C4-2B (cell line): ENCODE results near the gene ALDH1L1.

Source experiments
- H3K27ac ChIP-seq: fragments of 450-650 bp; 2 replicates; pipeline ENCODE4 v1.5.1; 2017
- ZFX ChIP-seq: fragments of 450-650 bp; IDR thresholded peaks from 2 replicates; pipeline ENCODE4 v1.6.1; 2017
- TF ChIP-seq, protein P1 (sequence below): fragments of 450-650 bp; conservative IDR thresholded peaks from 2 replicates; pipeline ENCODE4 v1.5.1; 2017; ENCODE audit warnings: mild to moderate bottlenecking

The ALDH1L1 gene

DNA sequence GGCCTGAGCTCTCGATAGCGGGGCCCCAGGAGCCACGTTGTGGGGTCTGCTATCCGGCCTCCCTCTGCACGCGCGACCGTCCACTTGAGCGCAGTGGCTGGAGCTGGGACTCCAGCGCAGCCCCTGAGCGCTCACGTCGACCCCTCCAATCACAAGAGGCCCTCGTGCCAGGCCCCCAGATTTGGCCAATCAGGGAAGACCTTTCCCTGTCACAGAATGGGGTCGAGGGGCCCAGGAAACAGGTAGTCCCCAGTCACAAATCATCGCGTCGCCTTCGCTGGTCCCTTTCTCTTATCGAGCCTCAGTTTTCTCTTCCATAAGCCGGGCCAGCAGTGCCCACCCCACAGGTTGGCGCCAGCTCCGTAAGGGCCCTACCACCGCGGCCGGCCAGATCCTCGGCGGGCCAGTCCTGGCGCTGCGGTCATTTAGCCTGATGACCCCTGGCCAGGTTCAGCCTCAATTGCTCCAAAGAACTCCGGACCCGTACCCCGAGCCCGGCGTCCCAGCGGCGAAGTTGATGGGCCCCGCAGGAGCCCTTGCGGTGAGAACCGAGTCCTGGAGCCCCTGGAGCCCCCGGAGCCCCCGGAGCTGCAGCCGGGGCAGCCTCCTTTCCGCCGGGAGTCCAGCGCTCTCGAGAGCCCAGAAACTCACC is 435 bp downstream of the ALDH1L1 start:
- TF ChIP-seq, protein P1, sequence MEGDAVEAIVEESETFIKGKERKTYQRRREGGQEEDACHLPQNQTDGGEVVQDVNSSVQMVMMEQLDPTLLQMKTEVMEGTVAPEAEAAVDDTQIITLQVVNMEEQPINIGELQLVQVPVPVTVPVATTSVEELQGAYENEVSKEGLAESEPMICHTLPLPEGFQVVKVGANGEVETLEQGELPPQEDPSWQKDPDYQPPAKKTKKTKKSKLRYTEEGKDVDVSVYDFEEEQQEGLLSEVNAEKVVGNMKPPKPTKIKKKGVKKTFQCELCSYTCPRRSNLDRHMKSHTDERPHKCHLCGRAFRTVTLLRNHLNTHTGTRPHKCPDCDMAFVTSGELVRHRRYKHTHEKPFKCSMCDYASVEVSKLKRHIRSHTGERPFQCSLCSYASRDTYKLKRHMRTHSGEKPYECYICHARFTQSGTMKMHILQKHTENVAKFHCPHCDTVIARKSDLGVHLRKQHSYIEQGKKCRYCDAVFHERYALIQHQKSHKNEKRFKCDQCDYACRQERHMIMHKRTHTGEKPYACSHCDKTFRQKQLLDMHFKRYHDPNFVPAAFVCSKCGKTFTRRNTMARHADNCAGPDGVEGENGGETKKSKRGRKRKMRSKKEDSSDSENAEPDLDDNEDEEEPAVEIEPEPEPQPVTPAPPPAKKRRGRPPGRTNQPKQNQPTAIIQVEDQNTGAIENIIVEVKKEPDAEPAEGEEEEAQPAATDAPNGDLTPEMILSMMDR, result no peak
- TF ChIP-seq ZFX, result no peak
- H3K27ac ChIP-seq, result no peak overlapping the region

DNA sequence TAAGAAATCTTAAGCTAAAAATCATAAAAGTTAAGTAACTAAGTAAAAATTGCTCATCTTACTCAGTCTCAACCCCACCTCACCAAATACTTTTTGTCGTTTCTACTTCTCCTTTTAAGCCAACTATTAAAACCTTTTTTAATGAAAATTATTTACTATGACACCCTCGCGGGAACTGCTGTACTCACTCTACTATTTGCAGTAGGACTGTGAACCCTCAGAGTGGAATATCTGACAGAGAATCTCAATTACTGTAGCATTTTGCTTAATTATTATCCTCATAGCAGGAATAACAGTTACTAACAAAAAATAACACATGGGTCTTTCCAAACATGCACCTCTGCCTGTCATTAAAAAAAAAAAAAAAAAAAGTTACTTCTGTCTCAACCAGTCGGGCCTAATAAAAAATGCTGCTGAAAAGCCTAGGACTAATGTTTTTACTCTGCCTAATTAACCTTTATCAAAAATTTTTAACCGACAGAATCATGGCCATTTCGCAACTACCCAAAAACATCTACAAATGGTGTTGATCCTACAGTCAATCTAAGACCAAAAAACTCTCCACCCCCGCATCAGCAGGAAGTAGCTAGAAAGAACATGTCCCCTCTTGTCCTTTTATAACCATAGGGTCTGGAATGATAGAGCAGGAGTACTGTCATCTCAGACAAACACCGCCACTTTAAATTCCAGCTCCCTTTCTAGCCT is 10.2 kb downstream of the ALDH1L1 start:
- TF ChIP-seq, protein P1, result no peak
- TF ChIP-seq ZFX, result no peak
- no peak overlapping the region for H3K27ac ChIP-seq

DNA sequence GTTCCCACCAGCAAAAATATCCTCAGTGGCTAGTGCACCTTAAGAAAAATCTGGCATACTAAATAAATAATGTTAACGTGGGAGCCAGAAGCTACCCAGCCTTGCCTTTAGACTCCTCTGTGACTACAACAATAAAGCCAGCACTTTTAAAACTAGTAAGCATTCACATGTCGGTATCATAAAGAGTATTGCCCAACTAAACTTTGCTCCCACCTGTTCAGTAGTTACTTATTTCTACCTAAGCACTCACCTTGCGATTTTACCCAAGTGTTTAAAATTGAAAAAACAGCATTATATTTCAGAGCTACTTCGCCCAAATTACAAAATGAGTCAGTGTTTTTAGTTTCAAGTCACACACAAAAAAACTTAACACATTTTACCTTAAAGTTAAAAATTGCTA is 12.8 kb downstream of the ALDH1L1 start:
- no peak overlapping the region for H3K27ac ChIP-seq
- TF ChIP-seq ZFX, result no peak
- TF ChIP-seq, protein P1, result no peak

DNA sequence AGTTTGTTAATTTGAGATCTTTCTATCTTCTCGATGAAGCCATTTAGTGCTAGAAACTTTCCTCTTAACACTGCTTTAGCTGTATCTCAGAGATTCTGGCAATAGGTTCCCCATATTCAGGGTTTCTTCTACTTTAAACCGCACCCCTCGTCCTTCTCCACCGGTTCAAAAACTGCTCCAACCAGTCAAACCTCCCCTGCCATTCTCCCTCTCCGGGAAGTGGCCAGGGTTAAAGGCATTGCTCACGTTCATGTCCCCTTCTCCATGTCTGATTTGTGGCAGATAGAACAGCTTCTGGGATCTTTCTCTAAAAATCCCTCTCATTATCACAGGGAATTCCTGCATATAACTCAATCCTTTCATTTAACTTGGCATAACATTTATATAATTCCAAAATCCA is 14.4 kb downstream of the ALDH1L1 start:
- TF ChIP-seq, protein P1, result no peak
- TF ChIP-seq ZFX, result no peak
- H3K27ac ChIP-seq, result no peak overlapping the region

DNA sequence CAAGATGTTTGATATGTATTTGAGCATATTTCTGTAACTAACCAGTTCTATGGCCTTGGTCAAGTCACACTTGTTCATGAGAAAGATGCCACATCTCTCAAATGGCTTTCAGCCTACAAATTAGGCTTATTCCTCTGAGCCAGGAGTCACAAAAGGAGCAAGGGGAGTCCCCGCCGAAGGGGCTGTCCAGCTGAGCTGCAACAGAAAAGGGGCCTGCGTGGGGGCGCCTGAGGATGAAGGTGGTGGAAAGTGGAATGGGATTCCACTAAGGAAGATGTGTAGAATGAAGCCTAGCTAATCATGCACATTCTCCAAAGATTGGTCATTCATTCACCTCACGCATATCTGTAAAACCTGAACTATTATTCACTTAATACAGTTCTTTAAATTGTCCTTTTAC is 19.1 kb downstream of the ALDH1L1 start:
- H3K27ac ChIP-seq, result no peak overlapping the region
- TF ChIP-seq, protein P1, result no peak
- TF ChIP-seq ZFX, result no peak

DNA sequence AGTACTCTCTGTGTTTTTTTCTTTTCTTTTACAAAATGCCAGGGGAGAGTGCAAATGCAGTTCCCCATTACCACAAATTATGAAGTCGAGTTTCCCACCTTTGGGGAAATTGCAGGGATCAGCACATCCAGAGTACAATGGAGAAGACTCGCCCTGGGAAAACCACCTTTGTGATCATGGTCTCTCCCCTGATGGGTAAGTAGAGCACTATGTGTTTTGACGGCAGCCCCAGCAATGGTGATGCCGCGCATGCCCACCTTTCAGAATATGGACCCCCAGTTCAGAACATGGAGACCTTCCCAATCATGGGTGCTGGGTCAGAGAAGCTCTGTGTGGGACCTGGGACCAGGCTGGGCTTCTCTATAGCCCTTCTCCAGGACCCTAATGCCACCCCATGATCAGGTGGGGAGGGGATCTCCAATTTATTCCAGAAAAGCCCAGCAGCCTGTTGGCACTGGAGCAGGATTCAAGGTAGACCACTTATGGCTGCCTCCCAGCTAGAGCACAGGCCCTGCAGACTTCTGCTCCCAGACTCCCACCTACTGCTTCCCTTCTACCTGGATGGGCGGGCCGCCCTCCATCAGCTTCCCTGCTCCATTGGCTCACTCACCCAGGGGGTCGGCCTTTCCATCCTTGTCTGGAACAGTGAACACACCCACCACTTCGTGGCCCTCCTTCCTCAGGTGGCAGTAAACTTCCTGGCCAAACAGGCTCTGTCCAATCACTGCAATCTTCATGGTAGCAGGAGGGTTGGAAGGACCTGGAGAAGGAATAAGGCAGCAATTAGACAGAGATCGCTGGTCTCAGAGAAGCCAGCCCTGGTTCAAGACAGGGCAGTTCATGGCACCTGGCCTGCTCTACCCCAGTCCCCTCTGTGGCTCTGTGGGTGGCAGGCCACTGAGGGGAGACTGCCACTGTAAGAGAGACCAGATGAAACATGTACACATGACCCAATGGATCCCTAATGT is 19.9 kb downstream of the ALDH1L1 start:
- no peak for TF ChIP-seq ZFX
- TF ChIP-seq, protein P1, result no peak
- H3K27ac ChIP-seq, result no peak overlapping the region
